SU-DHL-6 (cell line): ENCODE results near the gene BAIAP2L2.

ENCODE experiments used
- EZH2phosphoT487 ChIP-seq: fragments of 200-600 bp; sonication (generic), shearing (Covaris generic); conservative IDR thresholded peaks from 2 replicates; pipeline ENCODE4 v1.6.1; 2018; ENCODE audit warnings: mild to moderate bottlenecking, antibody characterized with exemption, low read length, moderate library complexity, mixed read lengths
- TF ChIP-seq, protein P1 (sequence below): fragments of 200-600 bp; sonication (generic); IDR thresholded peaks from one replicate; pipeline ENCODE4 v1.5.1; 2017; ENCODE audit warnings: antibody characterized with exemption, mild to moderate bottlenecking, low read length, moderate library complexity; ENCODE audit not compliant: insufficient read depth, poor library complexity, severe bottlenecking

GRCh38 chr22:38051900-38052862 is 58.3 kb downstream of the BAIAP2L2 start:
- TF ChIP-seq, protein P1, sequence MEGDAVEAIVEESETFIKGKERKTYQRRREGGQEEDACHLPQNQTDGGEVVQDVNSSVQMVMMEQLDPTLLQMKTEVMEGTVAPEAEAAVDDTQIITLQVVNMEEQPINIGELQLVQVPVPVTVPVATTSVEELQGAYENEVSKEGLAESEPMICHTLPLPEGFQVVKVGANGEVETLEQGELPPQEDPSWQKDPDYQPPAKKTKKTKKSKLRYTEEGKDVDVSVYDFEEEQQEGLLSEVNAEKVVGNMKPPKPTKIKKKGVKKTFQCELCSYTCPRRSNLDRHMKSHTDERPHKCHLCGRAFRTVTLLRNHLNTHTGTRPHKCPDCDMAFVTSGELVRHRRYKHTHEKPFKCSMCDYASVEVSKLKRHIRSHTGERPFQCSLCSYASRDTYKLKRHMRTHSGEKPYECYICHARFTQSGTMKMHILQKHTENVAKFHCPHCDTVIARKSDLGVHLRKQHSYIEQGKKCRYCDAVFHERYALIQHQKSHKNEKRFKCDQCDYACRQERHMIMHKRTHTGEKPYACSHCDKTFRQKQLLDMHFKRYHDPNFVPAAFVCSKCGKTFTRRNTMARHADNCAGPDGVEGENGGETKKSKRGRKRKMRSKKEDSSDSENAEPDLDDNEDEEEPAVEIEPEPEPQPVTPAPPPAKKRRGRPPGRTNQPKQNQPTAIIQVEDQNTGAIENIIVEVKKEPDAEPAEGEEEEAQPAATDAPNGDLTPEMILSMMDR: peak; percentile 98
- TF ChIP-seq EZH2phosphoT487: no peak
